ENCODE results near the gene NTN3.

The NTN3 gene

GRCh38 chr16:2520784-2521531, 49.9 kb downstream of the NTN3 start:
- DNase-seq (ENCODE audit: low spot score in 2 of 2) (peak; percentile 60 to 77), ATAC-seq (replicated peaks; ENCODE audit: extremely low read depth, poor library complexity, severe bottlenecking) (peak; percentile 84)
- no peaks in the 10 kb centered on the region for H3K9me3 Mint-ChIP-seq
- peak overlapping the region; percentile 93 for H3K27ac Mint-ChIP-seq (ENCODE audit: low read depth)
- H3K4me3 Mint-ChIP-seq = peak overlapping the region; percentile 79
- peaks cover 58% of the 10 kb centered on the region for H3K4me1 Mint-ChIP-seq
- H3K36me3 Mint-ChIP-seq (ENCODE audit: insufficient read depth) = peaks cover 43% of the 10 kb centered on the region
- no peaks in the 10 kb centered on the region for H3K27me3 Mint-ChIP-seq

All from central memory CD8-positive, alpha-beta T cell (primary cell).